ENCODE results near the gene TAF15.

Gene TAF15

GRCh38 chr17:35867574-35867973, 58.3 kb downstream of the TAF15 start:
- no peak overlapping the region for H2AFZ ChIP-seq (ENCODE audit: low read depth, low read length)
- no peaks in the 10 kb centered on the region for H3K9me3 ChIP-seq (ENCODE audit: insufficient read depth, low read length)
- no peaks in the 10 kb centered on the region for H3K27me3 ChIP-seq (ENCODE audit: low read depth, low read length)
- no peaks in the 10 kb centered on the region for H4K20me1 ChIP-seq (ENCODE audit: insufficient read depth, low read length)
- no peak overlapping the region for H3K27ac ChIP-seq (ENCODE audit: low read length)
- TF ChIP-seq CTCF (IDR thresholded peaks at IDR 0.05; ENCODE audit: low read depth, low read length) (no peak), EZH2phosphoT487 (IDR thresholded peaks at IDR 0.05; ENCODE audit: low read depth) (no peak)
- no peak overlapping the region for H3K9ac ChIP-seq (ENCODE audit: low read length)
- no peaks in the 10 kb centered on the region for H3K79me2 ChIP-seq (ENCODE audit: low read length)
- H3K36me3 ChIP-seq (replicated peaks; ENCODE audit: low read depth, low read length), result peaks cover 2% of the 10 kb centered on the region
- H3K4me1 ChIP-seq (ENCODE audit: low read length), result no peaks in the 10 kb centered on the region
- H3K4me3 ChIP-seq (ENCODE audit: low read length), result no peak overlapping the region
- H3K4me2 ChIP-seq (ENCODE audit: low read length), result no peak overlapping the region

GRCh38 chr17:35868737-35869136, 59.5 kb downstream of the TAF15 start, which contains the start of gene HEATR9:
TSS of gene HEATR9 (minus strand) at chr17:35868891. CDS start at chr17:35868742, 149 bp downstream.
- TF ChIP-seq EZH2phosphoT487 (IDR thresholded peaks at IDR 0.05; ENCODE audit: low read depth), result no peak
- no peak for TF ChIP-seq CTCF (IDR thresholded peaks at IDR 0.05; ENCODE audit: low read depth, low read length)
- H3K9me3 ChIP-seq (ENCODE audit: insufficient read depth, low read length), result no peaks in the 10 kb centered on the region
- H2AFZ ChIP-seq (ENCODE audit: low read depth, low read length), result no peak within 1 kb of the TSS
- no peaks in the 10 kb centered on the region for H3K4me1 ChIP-seq (ENCODE audit: low read length)
- H3K4me3 ChIP-seq (ENCODE audit: low read length), result no peak within 1 kb of the TSS
- H3K36me3 ChIP-seq (replicated peaks; ENCODE audit: low read depth, low read length), result peaks cover 2% of the 10 kb centered on the region
- H3K9ac ChIP-seq (ENCODE audit: low read length), result no peak within 1 kb of the TSS
- H3K79me2 ChIP-seq (ENCODE audit: low read length), result no peaks in the 10 kb centered on the region
- no peaks in the 10 kb centered on the region for H4K20me1 ChIP-seq (ENCODE audit: insufficient read depth, low read length)
- no peak within 1 kb of the TSS for H3K4me2 ChIP-seq (ENCODE audit: low read length)
- H3K27ac ChIP-seq (ENCODE audit: low read length), result no peak within 1 kb of the TSS
- no peaks in the 10 kb centered on the region for H3K27me3 ChIP-seq (ENCODE audit: low read depth, low read length)

- H3K9me3 ChIP-seq (ENCODE audit: insufficient read depth, low read length), result no peaks in the 10 kb centered on the region
- H2AFZ ChIP-seq (ENCODE audit: low read depth, low read length), result no peak overlapping the region
- no peak overlapping the region for H3K9ac ChIP-seq (ENCODE audit: low read length)
- H3K36me3 ChIP-seq (replicated peaks; ENCODE audit: low read depth, low read length), result peaks cover 2% of the 10 kb centered on the region
- H3K27ac ChIP-seq (ENCODE audit: low read length), result no peak overlapping the region
- no peak overlapping the region for H3K4me3 ChIP-seq (ENCODE audit: low read length)
- H3K4me2 ChIP-seq (ENCODE audit: low read length), result no peak overlapping the region
- no peaks in the 10 kb centered on the region for H3K4me1 ChIP-seq (ENCODE audit: low read length)
- H4K20me1 ChIP-seq (ENCODE audit: insufficient read depth, low read length), result no peaks in the 10 kb centered on the region
- no peaks in the 10 kb centered on the region for H3K79me2 ChIP-seq (ENCODE audit: low read length)
- H3K27me3 ChIP-seq (ENCODE audit: low read depth, low read length), result no peaks in the 10 kb centered on the region
- TF ChIP-seq CTCF (IDR thresholded peaks at IDR 0.05; ENCODE audit: low read depth, low read length) (no peak), EZH2phosphoT487 (IDR thresholded peaks at IDR 0.05; ENCODE audit: low read depth) (no peak)
Measured at GRCh38 chr17:35870906-35871819, 61.9 kb downstream of the TAF15 start.

- Histone ChIP-seq H3K27ac (ENCODE audit: low read length) (no peak overlapping the region), H3K9me3 (ENCODE audit: insufficient read depth, low read length) (no peaks in the 10 kb centered on the region), H3K4me1 (ENCODE audit: low read length) (no peaks in the 10 kb centered on the region), H3K4me2 (ENCODE audit: low read length) (no peak overlapping the region), H3K36me3 (replicated peaks; ENCODE audit: low read depth, low read length) (peaks cover 2% of the 10 kb centered on the region), H3K4me3 (ENCODE audit: low read length) (no peak overlapping the region), H2AFZ (ENCODE audit: low read depth, low read length) (no peak overlapping the region), H3K27me3 (ENCODE audit: low read depth, low read length) (no peaks in the 10 kb centered on the region), H3K79me2 (ENCODE audit: low read length) (no peaks in the 10 kb centered on the region), H3K9ac (ENCODE audit: low read length) (no peak overlapping the region), H4K20me1 (ENCODE audit: insufficient read depth, low read length) (no peaks in the 10 kb centered on the region)
- no peak for TF ChIP-seq CTCF (IDR thresholded peaks at IDR 0.05; ENCODE audit: low read depth, low read length)
- TF ChIP-seq EZH2phosphoT487 (IDR thresholded peaks at IDR 0.05; ENCODE audit: low read depth), result no peak
Measured at GRCh38 chr17:35872196-35872980, 63.1 kb downstream of the TAF15 start.

Measured in OCI-LY3 (cell line).